ENCODE data around the gene TMEM272. TPM values are rescaled to one million over a fixed set of nuclear protein-coding genes. Genes with fewer than 3 reads are reported as not detected.

TMEM272 gene
- total RNA-seq, 4 donors from 2014 or later, result 0.13 to 0.74 (median 0.16) TPM; not detected in 1

GRCh38 chr13:51806566-51806965 is 38.4 kb downstream of the TMEM272 start:
- DNase-seq (ENCODE audit: low spot score), result no peak
- TF ChIP-seq CTCF (IDR thresholded peaks at IDR 0.05), result no peak
- no peak for ATAC-seq (ENCODE audit: low FRiP score)

- TF ChIP-seq CTCF (IDR thresholded peaks at IDR 0.05), result no peak
- ATAC-seq (ENCODE audit: low FRiP score) (no peak), DNase-seq (ENCODE audit: low spot score) (no peak)
These were observed 39.1 kb downstream of the TMEM272 start for GRCh38 chr13:51805925-51806324.

- DNase-seq (ENCODE audit: low spot score) (no peak), ATAC-seq (ENCODE audit: low FRiP score) (no peak)
- TF ChIP-seq CTCF (IDR thresholded peaks at IDR 0.05), result no peak
These were observed 39.7 kb downstream of the TMEM272 start for GRCh38 chr13:51805313-51805712.

- DNase-seq (ENCODE audit: low spot score), result no peak
- no peak for TF ChIP-seq CTCF (IDR thresholded peaks at IDR 0.05)
These were observed 40.4 kb downstream of the TMEM272 start for GRCh38 chr13:51804295-51805172.

GRCh38 chr13:51803422-51804294 is 41.3 kb downstream of the TMEM272 start, which contains the start of gene DHRS12:
TSS of gene DHRS12 (minus strand) at chr13:51804163. CDS start at chr13:51799659, 4,504 bp downstream.
- DNase-seq (ENCODE audit: low spot score) (peak; percentile 71), ATAC-seq (ENCODE audit: low FRiP score) (peak; percentile 87)
- no peak for TF ChIP-seq CTCF (IDR thresholded peaks at IDR 0.05)

More at GRCh38 chr13:51804295-51805172, 40.4 kb downstream of the TMEM272 start:
- no peak for ATAC-seq (ENCODE audit: low FRiP score)

GRCh38 chr13:51802631-51803418 is 42.2 kb downstream of the TMEM272 start:
- DNase-seq (ENCODE audit: low spot score), result no peak
- ATAC-seq (ENCODE audit: low FRiP score), result peak; percentile 0
- no peak for TF ChIP-seq CTCF (IDR thresholded peaks at IDR 0.05)
